HG03159 (cell line): ENCODE measurements around the gene EVX1.

Experiments
- ATAC-seq: cut with Tn5 transposase; IDR thresholded peaks from one replicate; pipeline ENCODE4 v1.9.1; 2021; ENCODE audit warnings: mild to moderate bottlenecking, moderate library complexity; ENCODE audit not compliant: unreplicated experiment

EVX1 gene

GRCh38 chr7:27248427-27248806, 5.8 kb downstream of the EVX1 start:
- no peak for ATAC-seq

- no peak for ATAC-seq
Measured at GRCh38 chr7:27248911-27249723, 6.5 kb downstream of the EVX1 start.

- ATAC-seq = no peak
Measured at GRCh38 chr7:27249724-27250556, 7.3 kb downstream of the EVX1 start.

- no peak for ATAC-seq
Measured at GRCh38 chr7:27250557-27251070, 8.0 kb downstream of the EVX1 start.

- ATAC-seq = no peak
Measured at GRCh38 chr7:27251136-27251651, 8.6 kb downstream of the EVX1 start.

- ATAC-seq = no peak
Measured at GRCh38 chr7:27251652-27252590, 9.3 kb downstream of the EVX1 start.

GRCh38 chr7:27254625-27255024, 12.0 kb downstream of the EVX1 start:
- ATAC-seq = no peak

GRCh38 chr7:27260211-27260610, 17.6 kb downstream of the EVX1 start:
- no peak for ATAC-seq

- no peak for ATAC-seq
Measured at GRCh38 chr7:27262121-27262520, 19.5 kb downstream of the EVX1 start.

GRCh38 chr7:27263781-27264180, 21.2 kb downstream of the EVX1 start:
- no peak for ATAC-seq

- ATAC-seq = no peak
Measured at GRCh38 chr7:27269455-27269854, 26.9 kb downstream of the EVX1 start.

GRCh38 chr7:27271384-27271783, 28.8 kb downstream of the EVX1 start:
- ATAC-seq = no peak

GRCh38 chr7:27277628-27278027, 35.0 kb downstream of the EVX1 start:
- no peak for ATAC-seq

- no peak for ATAC-seq
Measured at GRCh38 chr7:27283558-27283957, 41.0 kb downstream of the EVX1 start.

GRCh38 chr7:27295236-27295635, 52.6 kb downstream of the EVX1 start:
- no peak for ATAC-seq

GRCh38 chr7:27297356-27297755, 54.8 kb downstream of the EVX1 start:
- ATAC-seq = no peak
